ENCODE measurements around the gene SNCB.

SNCB gene

DNA sequence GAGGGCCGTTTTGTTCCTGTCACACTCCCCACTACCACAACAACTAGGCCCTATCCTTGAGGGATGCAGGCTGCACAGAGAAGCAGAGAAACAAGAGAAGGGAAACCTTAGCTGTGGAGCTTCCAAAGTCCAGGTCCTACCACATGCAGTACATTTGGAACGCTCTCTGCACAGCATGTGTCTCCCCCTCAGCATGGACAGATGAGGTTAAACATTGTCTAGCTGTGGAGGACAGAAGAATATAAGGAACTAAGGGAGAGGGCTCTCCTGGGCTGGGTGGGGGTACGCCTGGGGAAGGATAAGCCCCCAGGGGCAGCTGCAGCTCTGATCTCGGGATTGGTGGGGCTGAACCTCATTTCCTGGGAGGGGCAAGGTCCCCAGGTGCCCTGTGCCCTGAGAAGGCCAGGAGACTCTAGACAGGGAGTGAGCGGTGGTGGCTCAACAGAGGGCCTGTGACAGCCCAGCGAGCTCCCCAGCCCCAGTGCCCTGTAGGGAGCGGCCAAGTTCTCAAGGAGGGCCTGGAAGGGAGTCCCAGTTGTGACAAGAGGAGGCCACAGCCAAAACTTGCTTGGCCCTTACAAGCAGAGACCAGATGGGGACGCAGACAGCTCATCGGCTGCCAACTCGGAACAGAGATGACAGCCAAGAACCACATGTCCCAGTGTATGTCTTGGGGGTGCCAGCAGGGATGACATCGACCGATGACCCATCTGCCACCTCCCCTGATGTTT, 47.0 kb upstream of the SNCB start:
- Histone ChIP-seq H3K27me3 (ENCODE audit: insufficient read depth, poor library complexity, severe bottlenecking) (peaks cover 21% of the 10 kb centered on the region), H3K4me3 (replicated peaks; ENCODE audit: insufficient read depth, low read length) (no peak overlapping the region), H3K27ac (replicated peaks) (no peak overlapping the region)
- no peak for DNase-seq (ENCODE audit: low read depth in 1 of 2, low spot score in 1 of 2)
- TF ChIP-seq CTCF (IDR thresholded peaks at IDR 0.05; ENCODE audit: insufficient read depth, low read length) (no peak), POLR2AphosphoS5 (IDR thresholded peaks at IDR 0.05; ENCODE audit: low read depth) (no peak), GABPA (IDR thresholded peaks at IDR 0.05; ENCODE audit: low read depth) (no peak), SPI1 (IDR thresholded peaks at IDR 0.05; ENCODE audit: borderline replicate concordance, low read depth) (no peak), REST (IDR thresholded peaks at IDR 0.05; ENCODE audit: insufficient replicate concordance, low read depth) (no peak)

DNA sequence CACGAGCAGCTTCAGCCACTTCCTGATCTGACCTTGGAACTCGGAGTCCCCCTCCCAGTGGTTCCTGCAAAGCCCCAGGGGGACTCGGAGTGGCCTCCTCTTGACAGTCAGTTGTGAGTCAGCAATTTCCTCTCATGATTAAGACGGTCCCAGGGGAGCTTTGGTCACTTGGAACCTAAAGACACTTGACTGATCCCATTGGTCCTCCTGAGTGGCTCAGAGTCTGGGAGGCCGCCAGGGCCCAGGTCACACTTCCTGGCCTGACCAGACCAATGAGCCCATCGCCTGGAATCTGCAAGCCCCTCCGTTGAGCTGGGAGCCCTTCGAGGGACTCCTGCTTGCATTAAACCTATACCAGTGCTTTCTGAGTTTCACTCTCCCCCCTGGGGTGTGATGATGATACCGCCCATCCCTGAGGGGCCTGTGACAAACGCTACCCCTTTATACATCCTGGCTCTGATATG, 46.1 kb upstream of the SNCB start:
- TF ChIP-seq SPI1 (IDR thresholded peaks at IDR 0.05; ENCODE audit: borderline replicate concordance, low read depth) (no peak), POLR2AphosphoS5 (IDR thresholded peaks at IDR 0.05; ENCODE audit: low read depth) (no peak), CTCF (IDR thresholded peaks at IDR 0.05; ENCODE audit: insufficient read depth, low read length) (no peak), GABPA (IDR thresholded peaks at IDR 0.05; ENCODE audit: low read depth) (no peak), REST (IDR thresholded peaks at IDR 0.05; ENCODE audit: insufficient replicate concordance, low read depth) (no peak)
- no peak overlapping the region for H3K4me3 ChIP-seq (replicated peaks; ENCODE audit: insufficient read depth, low read length)
- H3K27ac ChIP-seq (replicated peaks): no peak overlapping the region
- peaks cover 17% of the 10 kb centered on the region for H3K27me3 ChIP-seq (ENCODE audit: insufficient read depth, poor library complexity, severe bottlenecking)
- peak; percentile 22 to 34 for DNase-seq (ENCODE audit: low read depth in 1 of 2, low spot score in 1 of 2)

DNA sequence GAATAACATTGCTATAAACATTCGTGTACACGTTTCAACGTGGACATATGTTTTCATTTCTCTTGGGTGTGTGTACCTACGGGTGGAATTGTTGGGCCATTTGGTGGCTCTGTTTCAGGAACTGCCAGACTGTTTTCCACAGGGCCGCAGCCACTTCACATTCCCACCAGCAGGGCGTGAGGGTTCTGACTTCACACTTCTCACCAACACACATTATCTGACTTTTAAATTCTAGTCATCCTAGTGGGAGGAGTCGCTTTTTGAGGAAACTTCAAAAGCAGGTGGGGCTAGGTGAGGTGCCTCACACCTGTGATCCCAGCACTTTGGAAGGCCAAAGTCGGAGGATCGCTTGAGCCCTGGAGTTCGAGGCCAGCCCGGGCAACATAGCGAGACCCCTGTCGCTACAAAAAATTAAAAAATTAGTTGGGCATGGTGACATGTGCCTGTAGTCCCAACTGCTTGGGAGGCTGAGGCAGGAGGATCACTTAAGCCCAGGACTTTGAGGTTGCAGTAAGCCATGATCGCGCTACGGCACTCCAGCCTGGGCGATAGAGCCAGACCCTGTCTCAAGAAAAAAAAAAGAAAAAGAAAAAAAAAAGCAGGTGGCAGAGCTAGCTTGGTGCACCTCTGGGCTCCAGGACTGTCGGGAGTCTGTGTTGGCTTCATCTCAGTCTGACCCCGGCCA, 45.5 kb upstream of the SNCB start:
- Histone ChIP-seq H3K4me3 (replicated peaks; ENCODE audit: insufficient read depth, low read length) (no peak overlapping the region), H3K27me3 (ENCODE audit: insufficient read depth, poor library complexity, severe bottlenecking) (peaks cover 11% of the 10 kb centered on the region), H3K27ac (replicated peaks) (no peak overlapping the region)
- TF ChIP-seq SPI1 (IDR thresholded peaks at IDR 0.05; ENCODE audit: borderline replicate concordance, low read depth) (no peak), CTCF (IDR thresholded peaks at IDR 0.05; ENCODE audit: insufficient read depth, low read length) (peak; percentile 9), GABPA (IDR thresholded peaks at IDR 0.05; ENCODE audit: low read depth) (no peak), REST (IDR thresholded peaks at IDR 0.05; ENCODE audit: insufficient replicate concordance, low read depth) (no peak), POLR2AphosphoS5 (IDR thresholded peaks at IDR 0.05; ENCODE audit: low read depth) (no peak)
- DNase-seq (ENCODE audit: low read depth in 1 of 2, low spot score in 1 of 2): no peak
